ENCODE measurements around the gene CNIH3. TPM values are rescaled to one million over a fixed set of nuclear protein-coding genes. Genes with fewer than 3 reads are reported as not detected.

Gene CNIH3
- total and polyA plus RNA-seq, 2 of the 4 experiments (the other 2 are of a cell fraction) = 2.0 to 2.9 TPM

DNA sequence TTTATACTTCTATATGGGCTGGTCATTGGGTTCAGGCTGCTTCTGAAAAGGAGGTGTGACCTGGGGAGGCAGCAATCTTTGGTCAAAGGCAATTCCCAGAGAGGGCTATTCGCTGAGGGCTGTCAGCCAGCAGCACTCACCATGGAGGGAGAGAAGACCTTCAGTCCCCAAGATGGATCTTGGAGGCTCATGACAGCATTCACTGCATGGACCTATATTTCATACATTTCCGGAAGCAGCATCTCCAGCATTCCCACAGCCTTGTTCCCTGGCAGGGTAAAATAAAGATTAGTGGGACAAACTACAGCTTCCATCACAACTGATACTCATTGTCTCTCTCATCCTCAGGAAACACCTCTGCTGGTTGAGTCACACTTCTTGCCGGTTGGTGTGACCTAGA lies 146.6 kb downstream of the CNIH3 start:
- ATAC-seq (ENCODE audit: low read depth) = no peak

More for the DNA sequence above, 146.6 kb downstream of the CNIH3 start:
- no peak overlapping the region for H2BK20ac ChIP-seq (ENCODE audit: low read depth, low read length)
- no peak overlapping the region for H2BK120ac ChIP-seq (ENCODE audit: low read depth, low read length)
- no peak overlapping the region for H2BK15ac ChIP-seq (ENCODE audit: low read depth, low read length)
- no peaks in the 10 kb centered on the region for H4K20me1 ChIP-seq (ENCODE audit: insufficient read depth, low read length)
- H3K27ac ChIP-seq (ENCODE audit: insufficient read depth, low read length) = no peak overlapping the region
- no peak overlapping the region for H3K9ac ChIP-seq (ENCODE audit: low read depth, low read length)
- H3K4me2 ChIP-seq (ENCODE audit: low read depth, low read length) = no peak overlapping the region
- no TSS peak for BruUV-seq (replicated peaks)
- no peak overlapping the region for H2AFZ ChIP-seq (replicated peaks; ENCODE audit: low read length, poor library complexity)
- no peak for DNase-seq
- no peak overlapping the region for H2AK5ac ChIP-seq (ENCODE audit: low read depth, low read length)
- peaks cover 7% of the 10 kb centered on the region for H3K27me3 ChIP-seq (ENCODE audit: control insufficient read depth, insufficient read depth, low read length)
- H3K4me3 ChIP-seq (ENCODE audit: insufficient read depth, low read depth, low read length) = no peak overlapping the region
- H3K9me3 ChIP-seq (ENCODE audit: control insufficient read depth, insufficient read depth, low read length) = peaks cover 3% of the 10 kb centered on the region
- 100% methylated on average over 1 of the region's 3 CpGs; no CpG with 5 or more reads in 1 of the 2 experiments for WGBS, 2 experiments (ENCODE audit: extremely low coverage in 2 of 2, insufficient read length in 1 of 2)
- no peak overlapping the region for H3K4ac ChIP-seq (ENCODE audit: low read depth, low read length)
- in situ Hi-C loops (cut with MboI; ENCODE audit: low sequenced_read_pairs) = no loop called here
- no peak overlapping the region for H2BK5ac ChIP-seq (ENCODE audit: low read depth, low read length, poor library complexity, severe bottlenecking)
- H3K23ac ChIP-seq (ENCODE audit: low read depth, low read length) = no peak overlapping the region
- no peak overlapping the region for H3K56ac ChIP-seq (ENCODE audit: extremely low read depth, insufficient read depth, low read length)
- intact Hi-C loops (cut with micrococcal nuclease) = no loop called here
- H4K91ac ChIP-seq (ENCODE audit: insufficient read depth, low read depth, low read length) = no peak overlapping the region
- TF ChIP-seq NFE2L2 (IDR thresholded peaks at IDR 0.05; ENCODE audit: low read depth, low read length) (no peak), BHLHE40 (IDR thresholded peaks at IDR 0.05; ENCODE audit: low read depth, low read length) (no peak), SMC3 (IDR thresholded peaks at IDR 0.05; ENCODE audit: low read depth, low read length) (no peak), MXI1 (IDR thresholded peaks at IDR 0.05; ENCODE audit: borderline replicate concordance, low read depth, low read length) (no peak), MAFK (IDR thresholded peaks at IDR 0.05; ENCODE audit: low read depth, low read length) (no peak), RFX5 (IDR thresholded peaks at IDR 0.05; ENCODE audit: low read depth, low read length) (no peak), RCOR1 (IDR thresholded peaks at IDR 0.05; ENCODE audit: insufficient replicate concordance, low read length) (no peak), POLR2A (IDR thresholded peaks at IDR 0.05; ENCODE audit: low read depth, low read length) (no peak), MAZ (IDR thresholded peaks at IDR 0.05; ENCODE audit: borderline replicate concordance, low read depth, low read length) (no peak), CEBPB (IDR thresholded peaks at IDR 0.05; ENCODE audit: low read depth, low read length) (no peak), FOS (IDR thresholded peaks at IDR 0.05; ENCODE audit: low read depth, low read length) (no peak), CHD1 (IDR thresholded peaks at IDR 0.05; ENCODE audit: low read depth, low read length) (no peak), RAD21 (IDR thresholded peaks at IDR 0.05; ENCODE audit: low read length) (no peak)
- TF ChIP-seq, protein P1, sequence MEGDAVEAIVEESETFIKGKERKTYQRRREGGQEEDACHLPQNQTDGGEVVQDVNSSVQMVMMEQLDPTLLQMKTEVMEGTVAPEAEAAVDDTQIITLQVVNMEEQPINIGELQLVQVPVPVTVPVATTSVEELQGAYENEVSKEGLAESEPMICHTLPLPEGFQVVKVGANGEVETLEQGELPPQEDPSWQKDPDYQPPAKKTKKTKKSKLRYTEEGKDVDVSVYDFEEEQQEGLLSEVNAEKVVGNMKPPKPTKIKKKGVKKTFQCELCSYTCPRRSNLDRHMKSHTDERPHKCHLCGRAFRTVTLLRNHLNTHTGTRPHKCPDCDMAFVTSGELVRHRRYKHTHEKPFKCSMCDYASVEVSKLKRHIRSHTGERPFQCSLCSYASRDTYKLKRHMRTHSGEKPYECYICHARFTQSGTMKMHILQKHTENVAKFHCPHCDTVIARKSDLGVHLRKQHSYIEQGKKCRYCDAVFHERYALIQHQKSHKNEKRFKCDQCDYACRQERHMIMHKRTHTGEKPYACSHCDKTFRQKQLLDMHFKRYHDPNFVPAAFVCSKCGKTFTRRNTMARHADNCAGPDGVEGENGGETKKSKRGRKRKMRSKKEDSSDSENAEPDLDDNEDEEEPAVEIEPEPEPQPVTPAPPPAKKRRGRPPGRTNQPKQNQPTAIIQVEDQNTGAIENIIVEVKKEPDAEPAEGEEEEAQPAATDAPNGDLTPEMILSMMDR (conservative IDR thresholded peaks at IDR 0.05; ENCODE audit: low read depth, low read length) = no peak
- TF ChIP-seq, protein P2, sequence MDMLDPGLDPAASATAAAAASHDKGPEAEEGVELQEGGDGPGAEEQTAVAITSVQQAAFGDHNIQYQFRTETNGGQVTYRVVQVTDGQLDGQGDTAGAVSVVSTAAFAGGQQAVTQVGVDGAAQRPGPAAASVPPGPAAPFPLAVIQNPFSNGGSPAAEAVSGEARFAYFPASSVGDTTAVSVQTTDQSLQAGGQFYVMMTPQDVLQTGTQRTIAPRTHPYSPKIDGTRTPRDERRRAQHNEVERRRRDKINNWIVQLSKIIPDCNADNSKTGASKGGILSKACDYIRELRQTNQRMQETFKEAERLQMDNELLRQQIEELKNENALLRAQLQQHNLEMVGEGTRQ (IDR thresholded peaks at IDR 0.05; ENCODE audit: low read depth, low read length) = no peak
- TF ChIP-seq, protein P3, sequence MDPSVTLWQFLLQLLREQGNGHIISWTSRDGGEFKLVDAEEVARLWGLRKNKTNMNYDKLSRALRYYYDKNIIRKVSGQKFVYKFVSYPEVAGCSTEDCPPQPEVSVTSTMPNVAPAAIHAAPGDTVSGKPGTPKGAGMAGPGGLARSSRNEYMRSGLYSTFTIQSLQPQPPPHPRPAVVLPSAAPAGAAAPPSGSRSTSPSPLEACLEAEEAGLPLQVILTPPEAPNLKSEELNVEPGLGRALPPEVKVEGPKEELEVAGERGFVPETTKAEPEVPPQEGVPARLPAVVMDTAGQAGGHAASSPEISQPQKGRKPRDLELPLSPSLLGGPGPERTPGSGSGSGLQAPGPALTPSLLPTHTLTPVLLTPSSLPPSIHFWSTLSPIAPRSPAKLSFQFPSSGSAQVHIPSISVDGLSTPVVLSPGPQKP (IDR thresholded peaks at IDR 0.05; ENCODE audit: borderline replicate concordance, low read depth, low read length) = no peak
- H3K18ac ChIP-seq (ENCODE audit: low read depth, low read length) = no peak overlapping the region
- no peak overlapping the region for H4K8ac ChIP-seq (ENCODE audit: low read depth in 2 of 2, low read length in 2 of 2)
- no peaks in the 10 kb centered on the region for H3K79me1 ChIP-seq (ENCODE audit: low read depth in 1 of 2, low read length in 2 of 2)
- ChIA-PET POLR2A (ENCODE audit: unreplicated experiment) (no interaction called here), CTCF (no interaction called here)
- H2AK9ac ChIP-seq (replicated peaks; ENCODE audit: low read depth, low read length, poor library complexity) = no peak overlapping the region
- no peak overlapping the region for H3K14ac ChIP-seq (replicated peaks; ENCODE audit: low read depth, low read length)
- H4K5ac ChIP-seq (ENCODE audit: low read depth, low read length) = no peak overlapping the region
- peaks cover 5% of the 10 kb centered on the region; the same call in 1 of the 2 replicates for H3K9me1 ChIP-seq (ENCODE audit: insufficient read depth, low read length)
- dilution Hi-C loops (cut with HindIII; ENCODE audit: low sequenced_read_pairs, unreplicated experiment) = no loop called here
- no peaks in the 10 kb centered on the region for H3K36me3 ChIP-seq (ENCODE audit: control insufficient read depth, insufficient read depth, low read length)
- H3K4me1 ChIP-seq (ENCODE audit: control insufficient read depth, insufficient read depth, low read length) = no peaks in the 10 kb centered on the region

Data from IMR-90 (cell line).